Mesenchymal stem cell (in vitro differentiated cells and primary cell): Measurements from ENCODE around the gene PRRX2.
"Not testable (repeated sequence)": the region's sequence is repeated elsewhere in the genome, so short reads cannot be mapped to it uniquely, and the experiment has no call there.

ENCODE experiments used
- DNase-seq: peaks from one replicate; pipeline ENCODE4 v3.0.0-alpha.2; 2013
- H2AFZ ChIP-seq: one replicate; pipeline ENCODE4 v1.6.1; 2013; ENCODE audit warnings: low read depth, mild to moderate bottlenecking, control low read depth, inconsistent platforms, low read length, moderate library complexity
- H2AK5ac ChIP-seq: 2 replicates; pipeline ENCODE4 v1.6.1; 2013; ENCODE audit warnings: low read length, moderate library complexity, mild to moderate bottlenecking, inconsistent platforms; ENCODE audit not compliant: severe bottlenecking
- H2BK120ac ChIP-seq: one replicate; pipeline ENCODE4 v1.6.1; 2013; ENCODE audit warnings: low read depth, mild to moderate bottlenecking, inconsistent platforms, low read length, moderate library complexity
- H2BK12ac ChIP-seq, 2 experiments: one replicate each; pipeline ENCODE4 v1.6.1; 2013; ENCODE audit warnings: inconsistent platforms in 2 of 2, low read length in 2 of 2, mild to moderate bottlenecking in 2 of 2, moderate library complexity in 2 of 2, control low read depth in 1 of 2
- H2BK15ac ChIP-seq: one replicate; pipeline ENCODE4 v1.6.1; 2013; ENCODE audit warnings: mild to moderate bottlenecking, low read depth, inconsistent platforms; ENCODE audit not compliant: poor library complexity, severe bottlenecking
- H2BK5ac ChIP-seq: 2 replicates; pipeline ENCODE4 v1.6.1; 2013; ENCODE audit warnings: low read depth, mild to moderate bottlenecking, low read length, control low read depth, inconsistent platforms; ENCODE audit not compliant: poor library complexity, severe bottlenecking
- H3K14ac ChIP-seq, 2 experiments: one replicate each; pipeline ENCODE4 v1.6.1; 2013; ENCODE audit warnings: inconsistent platforms in 2 of 2, low read length in 2 of 2, control low read depth in 1 of 2, mild to moderate bottlenecking in 1 of 2, moderate library complexity in 1 of 2
- H3K18ac ChIP-seq, 2 experiments: one replicate each; pipeline ENCODE4 v1.6.1; 2013; ENCODE audit warnings: inconsistent platforms in 2 of 2, low read length in 2 of 2, control low read depth in 1 of 2, low read depth in 1 of 2, mild to moderate bottlenecking in 1 of 2
- H3K23ac ChIP-seq, 2 experiments: one replicate each; pipeline ENCODE4 v1.6.1; 2013; ENCODE audit warnings: inconsistent platforms in 2 of 2, low read length in 2 of 2, mild to moderate bottlenecking in 2 of 2, moderate library complexity in 2 of 2, control low read depth in 1 of 2
- H3K27ac ChIP-seq: 2 replicates; pipeline ENCODE4 v1.5.1; 2013; ENCODE audit warnings: mild to moderate bottlenecking, moderate library complexity, low read length, control low read depth, inconsistent platforms; ENCODE audit not compliant: poor library complexity, severe bottlenecking
- H3K27me3 ChIP-seq, 2 experiments: 2 replicates each; pipeline versions ENCODE4 v1.6.1 to v1.7.0; 2013; ENCODE audit warnings: low read length in 2 of 2, mild to moderate bottlenecking in 2 of 2, moderate library complexity in 2 of 2, control low read depth in 1 of 2, inconsistent platforms in 1 of 2; ENCODE audit not compliant: control insufficient read depth in 1 of 2, insufficient read depth in 1 of 2
- H3K36me3 ChIP-seq, 2 experiments: 2 replicates each; pipeline versions ENCODE4 v1.6.1 to v1.7.0; 2013; ENCODE audit warnings: low read length in 2 of 2, control low read depth in 1 of 2, inconsistent platforms in 1 of 2, low read depth in 1 of 2, mild to moderate bottlenecking in 1 of 2; ENCODE audit not compliant: insufficient read depth in 2 of 2, control insufficient read depth in 1 of 2
- H3K4ac ChIP-seq, 2 experiments: one replicate each; pipeline ENCODE4 v1.6.1; 2013; ENCODE audit warnings: inconsistent platforms in 2 of 2, low read length in 2 of 2, mild to moderate bottlenecking in 2 of 2, moderate library complexity in 2 of 2, control low read depth in 1 of 2, low read depth in 1 of 2
- H3K4me1 ChIP-seq: 2 replicates; pipeline ENCODE4 v1.6.1; 2013; ENCODE audit warnings: low read depth, low read length, control low read depth; ENCODE audit not compliant: control insufficient read depth, insufficient read depth
- H3K4me2 ChIP-seq: 2 replicates; pipeline ENCODE4 v1.6.1; 2013; ENCODE audit warnings: low read length, mild to moderate bottlenecking, inconsistent platforms; ENCODE audit not compliant: poor library complexity, severe bottlenecking
- H3K4me3 ChIP-seq, 2 experiments: 2 replicates each; pipeline versions ENCODE4 v1.5.1 to v1.7.0; 2013; ENCODE audit warnings: low read length in 2 of 2, mild to moderate bottlenecking in 2 of 2, control low read depth in 1 of 2, low read depth in 1 of 2; ENCODE audit not compliant: insufficient read depth in 1 of 2
- H3K79me1 ChIP-seq: replicated peaks from 2 replicates; pipeline ENCODE4 v1.6.1; 2013; ENCODE audit warnings: mild to moderate bottlenecking, control low read depth, low read length, inconsistent platforms; ENCODE audit not compliant: poor library complexity, severe bottlenecking
- H3K9ac ChIP-seq: 2 replicates; pipeline ENCODE4 v1.7.0; 2013; ENCODE audit warnings: mild to moderate bottlenecking, low read length, moderate library complexity
- H3K9me3 ChIP-seq: 2 replicates; pipeline ENCODE4 v1.7.0; 2013; ENCODE audit warnings: mild to moderate bottlenecking, low read length; ENCODE audit not compliant: control insufficient read depth
- H4K8ac ChIP-seq: one replicate; pipeline ENCODE4 v1.6.1; 2013; ENCODE audit warnings: inconsistent platforms, mild to moderate bottlenecking, low read length, moderate library complexity
- H4K91ac ChIP-seq: one replicate; pipeline ENCODE4 v1.6.1; 2013; ENCODE audit warnings: mild to moderate bottlenecking, low read length, inconsistent platforms
- WGBS: methylation state at CpG from one replicate; pipeline ENCODE4 v1.1.7; 2013; ENCODE audit warnings: mixed read lengths; 5-methylcytosine and 5-hydroxymethylcytosine counted together

Gene PRRX2

GRCh38 chr9:129633848-129634247 lies 31.6 kb upstream of the PRRX2 start:
- Histone ChIP-seq H3K27ac (no peak overlapping the region), H2BK12ac (no peak overlapping the region), H2BK5ac (no peak overlapping the region), H3K4me3 (no peak overlapping the region), H2AK5ac (no peak overlapping the region), H4K91ac (no peak overlapping the region), H3K9me3 (no peaks in the 10 kb centered on the region), H3K4ac (no peak overlapping the region), H3K4me2 (no peak overlapping the region), H3K4me1 (peaks cover 36% of the 10 kb centered on the region), H2BK120ac (no peak overlapping the region), H3K27me3 (no peaks in the 10 kb centered on the region), H2BK15ac (no peak overlapping the region), H3K9ac (no peak overlapping the region), H3K79me1 (peaks cover 30% of the 10 kb centered on the region), H3K23ac (no peak overlapping the region), H2AFZ (no peak overlapping the region), H3K36me3 (peaks cover 57 to 78% of the 10 kb centered on the region in 2 experiments), H3K18ac (no peak overlapping the region), H4K8ac (peak overlapping the region; percentile 12), H3K14ac (no peak overlapping the region)
- 91% methylated on average over 13 of the region's 13 CpGs for WGBS
- no peak for DNase-seq

GRCh38 chr9:129635099-129636065 lies 30.1 kb upstream of the PRRX2 start:
- Histone ChIP-seq H4K8ac (no peak overlapping the region), H2BK120ac (no peak overlapping the region), H4K91ac (peak overlapping the region; percentile 21), H3K14ac (no peak overlapping the region), H2AK5ac (no peak overlapping the region), H3K23ac (no peak overlapping the region), H3K9ac (no peak overlapping the region), H3K4me2 (no peak overlapping the region), H2BK15ac (no peak overlapping the region), H3K18ac (no peak overlapping the region), H2AFZ (no peak overlapping the region), H3K27me3 (no peaks in the 10 kb centered on the region), H3K79me1 (peaks cover 39% of the 10 kb centered on the region), H3K4me3 (no peak overlapping the region), H3K4me1 (peaks cover 33% of the 10 kb centered on the region), H2BK12ac (no peak overlapping the region), H3K27ac (no peak overlapping the region), H3K4ac (no peak overlapping the region), H3K9me3 (no peaks in the 10 kb centered on the region), H2BK5ac (no peak overlapping the region), H3K36me3 (peaks cover 63 to 83% of the 10 kb centered on the region in 2 experiments)
- DNase-seq = no peak
- 97% methylated on average over 34 of the region's 34 CpGs for WGBS

- not testable (repeated sequence) for H2BK15ac ChIP-seq, DNase-seq, H4K91ac ChIP-seq, H2BK120ac ChIP-seq, H2AK5ac ChIP-seq, H3K27ac ChIP-seq, H3K9me3 ChIP-seq, H3K18ac ChIP-seq, H3K14ac ChIP-seq, H2BK12ac ChIP-seq, H2AFZ ChIP-seq, H3K4me2 ChIP-seq, H3K9ac ChIP-seq, H3K23ac ChIP-seq, H3K4me3 ChIP-seq, H2BK5ac ChIP-seq, H3K4ac ChIP-seq, H4K8ac ChIP-seq, H3K27me3 ChIP-seq
- Histone ChIP-seq H3K36me3 (peaks cover 63 to 77% of the 10 kb centered on the region in 2 experiments), H3K79me1 (peaks cover 40% of the 10 kb centered on the region), H3K4me1 (peaks cover 34% of the 10 kb centered on the region)
- WGBS = 98% methylated on average over 10 of the region's 10 CpGs
Measured at GRCh38 chr9:129636343-129636742, 29.1 kb upstream of the PRRX2 start.

- no peaks in the 10 kb centered on the region for H3K9me3 ChIP-seq
Measured at GRCh38 chr9:129637102-129637501, 28.3 kb upstream of the PRRX2 start.

More at GRCh38 chr9:129637102-129637501, 28.3 kb upstream of the PRRX2 start:
- Histone ChIP-seq H3K14ac (no peak overlapping the region), H3K27ac (no peak overlapping the region), H3K4me1 (peaks cover 27% of the 10 kb centered on the region), H2BK15ac (no peak overlapping the region), H4K91ac (no peak overlapping the region), H3K9ac (no peak overlapping the region), H2AFZ (no peak overlapping the region), H2AK5ac (no peak overlapping the region), H2BK12ac (no peak overlapping the region), H3K4ac (no peak overlapping the region), H3K4me2 (no peak overlapping the region), H3K4me3 (no peak overlapping the region), H3K18ac (no peak overlapping the region), H3K79me1 (peaks cover 42% of the 10 kb centered on the region), H2BK120ac (no peak overlapping the region), H3K36me3 (peaks cover 63 to 72% of the 10 kb centered on the region in 2 experiments), H4K8ac (no peak overlapping the region), H2BK5ac (no peak overlapping the region), H3K27me3 (no peaks in the 10 kb centered on the region), H3K23ac (no peak overlapping the region)
- 91% methylated on average over 6 of the region's 9 CpGs for WGBS
- DNase-seq = no peak
